ENCODE data around the gene TRNAU1AP.

GRCh38 chr1:28509705-28510272, 43.1 kb upstream of the TRNAU1AP start:
- no peak for TF ChIP-seq MAX (IDR thresholded peaks at IDR 0.05)
- no peak for TF ChIP-seq EP300 (IDR thresholded peaks at IDR 0.05; ENCODE audit: borderline replicate concordance)
- TF ChIP-seq YY1 (IDR thresholded peaks at IDR 0.05; ENCODE audit: low read depth) = no peak
- TF ChIP-seq, protein P1, sequence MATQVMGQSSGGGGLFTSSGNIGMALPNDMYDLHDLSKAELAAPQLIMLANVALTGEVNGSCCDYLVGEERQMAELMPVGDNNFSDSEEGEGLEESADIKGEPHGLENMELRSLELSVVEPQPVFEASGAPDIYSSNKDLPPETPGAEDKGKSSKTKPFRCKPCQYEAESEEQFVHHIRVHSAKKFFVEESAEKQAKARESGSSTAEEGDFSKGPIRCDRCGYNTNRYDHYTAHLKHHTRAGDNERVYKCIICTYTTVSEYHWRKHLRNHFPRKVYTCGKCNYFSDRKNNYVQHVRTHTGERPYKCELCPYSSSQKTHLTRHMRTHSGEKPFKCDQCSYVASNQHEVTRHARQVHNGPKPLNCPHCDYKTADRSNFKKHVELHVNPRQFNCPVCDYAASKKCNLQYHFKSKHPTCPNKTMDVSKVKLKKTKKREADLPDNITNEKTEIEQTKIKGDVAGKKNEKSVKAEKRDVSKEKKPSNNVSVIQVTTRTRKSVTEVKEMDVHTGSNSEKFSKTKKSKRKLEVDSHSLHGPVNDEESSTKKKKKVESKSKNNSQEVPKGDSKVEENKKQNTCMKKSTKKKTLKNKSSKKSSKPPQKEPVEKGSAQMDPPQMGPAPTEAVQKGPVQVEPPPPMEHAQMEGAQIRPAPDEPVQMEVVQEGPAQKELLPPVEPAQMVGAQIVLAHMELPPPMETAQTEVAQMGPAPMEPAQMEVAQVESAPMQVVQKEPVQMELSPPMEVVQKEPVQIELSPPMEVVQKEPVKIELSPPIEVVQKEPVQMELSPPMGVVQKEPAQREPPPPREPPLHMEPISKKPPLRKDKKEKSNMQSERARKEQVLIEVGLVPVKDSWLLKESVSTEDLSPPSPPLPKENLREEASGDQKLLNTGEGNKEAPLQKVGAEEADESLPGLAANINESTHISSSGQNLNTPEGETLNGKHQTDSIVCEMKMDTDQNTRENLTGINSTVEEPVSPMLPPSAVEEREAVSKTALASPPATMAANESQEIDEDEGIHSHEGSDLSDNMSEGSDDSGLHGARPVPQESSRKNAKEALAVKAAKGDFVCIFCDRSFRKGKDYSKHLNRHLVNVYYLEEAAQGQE (IDR thresholded peaks at IDR 0.05; ENCODE audit: low read depth) = no peak
- TF ChIP-seq, protein P2, sequence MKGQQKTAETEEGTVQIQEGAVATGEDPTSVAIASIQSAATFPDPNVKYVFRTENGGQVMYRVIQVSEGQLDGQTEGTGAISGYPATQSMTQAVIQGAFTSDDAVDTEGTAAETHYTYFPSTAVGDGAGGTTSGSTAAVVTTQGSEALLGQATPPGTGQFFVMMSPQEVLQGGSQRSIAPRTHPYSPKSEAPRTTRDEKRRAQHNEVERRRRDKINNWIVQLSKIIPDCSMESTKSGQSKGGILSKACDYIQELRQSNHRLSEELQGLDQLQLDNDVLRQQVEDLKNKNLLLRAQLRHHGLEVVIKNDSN (IDR thresholded peaks at IDR 0.05) = no peak
